CD4-positive, alpha-beta memory T cell (primary cell): ENCODE measurements around the gene CRADD. TPM values are rescaled to one million over a fixed set of nuclear protein-coding genes. Genes with fewer than 3 reads are reported as not detected.

Source experiments
- CTCF ChIA-PET: fragments of 350-600 bp; sonication (Branson Sonifier 250); formaldehyde crosslinking; loops from one replicate; lab custom pipeline; 2021; ENCODE audit warnings: inconsistent platforms; ENCODE audit not compliant: partially characterized antibody; lab: Charles Lee
- POLR2A ChIA-PET: fragments of 350-600 bp; sonication (Branson Sonifier 250); formaldehyde crosslinking; loops from one replicate; lab custom pipeline; 2021; ENCODE audit not compliant: partially characterized antibody; lab: Charles Lee
- DNase-seq, 5 donors: peaks; one replicate each; pipeline versions ENCODE4 v3.0.0 to v3.0.0-alpha.2; 2020 to 2022; ENCODE audit warnings: mixed read lengths in 1 of 5
- H3K27ac ChIP-seq: one replicate; pipeline ENCODE4 v1.7.0; 2013; ENCODE audit warnings: low read depth, low read length
- H3K27me3 ChIP-seq: 2 replicates; pipeline ENCODE4 v1.7.0; 2013; ENCODE audit warnings: mild to moderate bottlenecking, low read length, moderate library complexity; ENCODE audit not compliant: insufficient read depth
- H3K36me3 ChIP-seq: 2 replicates; pipeline ENCODE4 v1.7.0; 2013; ENCODE audit warnings: mild to moderate bottlenecking, low read length, moderate library complexity; ENCODE audit not compliant: insufficient read depth
- H3K4me1 ChIP-seq: 2 replicates; pipeline ENCODE4 v1.7.0; 2013; ENCODE audit warnings: mild to moderate bottlenecking, low read length, moderate library complexity; ENCODE audit not compliant: insufficient read depth
- H3K4me3 ChIP-seq, 2 donors: one replicate each; pipeline ENCODE4 v1.7.0; 2013; ENCODE audit warnings: low read length in 2 of 2, mild to moderate bottlenecking in 1 of 2
- H3K9me3 ChIP-seq, 2 donors: one replicate each; pipeline ENCODE4 v1.7.0; 2013; ENCODE audit warnings: low read length in 2 of 2, control low read depth in 1 of 2; ENCODE audit not compliant: control insufficient read depth in 1 of 2
- H3K27ac Mint-ChIP-seq, 7 donors: one replicate each; pipeline ENCODE4 v1.8.0; 2020 to 2021; ENCODE audit warnings: mixed read lengths in 7 of 7, mild to moderate bottlenecking in 6 of 7, inconsistent platforms in 3 of 7, moderate library complexity in 3 of 7
- H3K27me3 Mint-ChIP-seq, 2 donors: one replicate each; pipeline ENCODE4 v1.8.0; 2020 to 2021; ENCODE audit warnings: mixed read lengths in 2 of 2
- H3K36me3 Mint-ChIP-seq, 2 donors: one replicate each; pipeline ENCODE4 v1.8.0; 2020 to 2021; ENCODE audit warnings: mixed read lengths in 2 of 2, inconsistent platforms in 1 of 2, mild to moderate bottlenecking in 1 of 2
- H3K4me1 Mint-ChIP-seq, 4 donors: one replicate each; pipeline ENCODE4 v1.8.0; 2020 to 2021; ENCODE audit warnings: mixed read lengths in 4 of 4, mild to moderate bottlenecking in 1 of 4
- H3K4me3 Mint-ChIP-seq, 8 donors: one replicate each; pipeline ENCODE4 v1.8.0; 2020 to 2021; ENCODE audit warnings: mixed read lengths in 8 of 8, mild to moderate bottlenecking in 7 of 8, moderate library complexity in 6 of 8, inconsistent platforms in 3 of 8
- H3K9me3 Mint-ChIP-seq, 8 donors: one replicate each; pipeline ENCODE4 v1.8.0; 2020 to 2021; ENCODE audit warnings: mixed read lengths in 8 of 8, mild to moderate bottlenecking in 5 of 8, inconsistent platforms in 3 of 8, moderate library complexity in 1 of 8
- intact Hi-C: fragments of 100-400 bp; cut with micrococcal nuclease; formaldehyde crosslinking; loops from one replicate; pipeline ENCODE4 v1.15.1; 2023
- polyA plus RNA-seq, 2 donors: library from polyadenylated mRNA; unstranded; fragments of 300-500 nt; fragmentation: Illumina TruSeq; gene quantifications; one replicate each; pipeline ENCODE4 v1.2.3, GENCODE V29; 2021
- total RNA-seq, 2 experiments: library from RNA; stranded (reverse); gene quantifications; one replicate each; pipeline ENCODE4 v1.2.3, GENCODE V29; 2021

CRADD gene
- total and polyA plus RNA-seq, 4 experiments from 2014 or later = 13.3 to 18.3 (median 15.9) TPM

DNA sequence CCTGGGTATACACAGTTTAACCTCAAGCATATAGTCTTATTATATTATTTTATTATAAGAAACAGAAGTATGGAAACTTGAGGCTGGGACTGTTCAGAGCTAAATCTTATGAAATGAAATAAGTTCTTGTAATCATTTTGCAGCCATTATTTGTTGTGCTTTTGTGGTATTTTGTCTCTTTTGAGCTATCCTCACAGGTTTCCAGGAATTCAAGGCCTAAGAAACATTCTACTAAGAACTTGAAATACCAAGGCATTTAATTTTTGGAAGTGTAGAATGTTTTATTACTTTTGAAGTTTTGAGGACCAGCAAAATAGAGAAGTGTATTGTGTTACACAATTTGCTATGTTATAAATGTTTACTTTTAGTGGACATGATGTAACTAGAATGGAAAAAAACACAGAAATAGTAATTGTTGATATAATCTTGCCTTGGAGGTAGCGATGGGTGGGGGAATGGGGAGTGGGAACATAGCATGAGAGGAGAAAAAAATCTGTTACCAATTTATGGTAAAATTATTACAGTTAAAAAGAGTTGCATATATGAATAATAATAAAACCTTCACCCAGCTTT lies 81.7 kb downstream of the CRADD start:
- Histone ChIP-seq H3K36me3 (no peaks in the 10 kb centered on the region), H3K4me3 (no peak overlapping the region), H3K27me3 (no peaks in the 10 kb centered on the region), H3K27ac (no peak overlapping the region), H3K4me1 (no peaks in the 10 kb centered on the region), H3K9me3 (no peaks in the 10 kb centered on the region)
- peaks cover 5 to 6% of the 10 kb centered on the region in 2 donors for H3K36me3 Mint-ChIP-seq
- H3K9me3 Mint-ChIP-seq = peaks cover 0 to 7% (median 6%) of the 10 kb centered on the region in 8 donors
- H3K4me3 Mint-ChIP-seq = peak overlapping the region in 2 of 8 donors; percentile 1 to 60
- ChIA-PET CTCF (interaction anchor here (1.3 to 2.1 kb wide), 2 partner anchors 190 to 343 kb away, joined by 6 read pairs; no protein-coding TSS in a partner anchor), POLR2A (no interaction called here)
- H3K27ac Mint-ChIP-seq = peak overlapping the region in 3 of 7 donors; percentile 20 to 59 (median 48)
- intact Hi-C loops = no loop called here
- H3K27me3 Mint-ChIP-seq = no peaks in the 10 kb centered on the region
- H3K4me1 Mint-ChIP-seq = peaks cover 10 to 19% (median 16%) of the 10 kb centered on the region in 4 donors
- DNase-seq = no peak

DNA sequence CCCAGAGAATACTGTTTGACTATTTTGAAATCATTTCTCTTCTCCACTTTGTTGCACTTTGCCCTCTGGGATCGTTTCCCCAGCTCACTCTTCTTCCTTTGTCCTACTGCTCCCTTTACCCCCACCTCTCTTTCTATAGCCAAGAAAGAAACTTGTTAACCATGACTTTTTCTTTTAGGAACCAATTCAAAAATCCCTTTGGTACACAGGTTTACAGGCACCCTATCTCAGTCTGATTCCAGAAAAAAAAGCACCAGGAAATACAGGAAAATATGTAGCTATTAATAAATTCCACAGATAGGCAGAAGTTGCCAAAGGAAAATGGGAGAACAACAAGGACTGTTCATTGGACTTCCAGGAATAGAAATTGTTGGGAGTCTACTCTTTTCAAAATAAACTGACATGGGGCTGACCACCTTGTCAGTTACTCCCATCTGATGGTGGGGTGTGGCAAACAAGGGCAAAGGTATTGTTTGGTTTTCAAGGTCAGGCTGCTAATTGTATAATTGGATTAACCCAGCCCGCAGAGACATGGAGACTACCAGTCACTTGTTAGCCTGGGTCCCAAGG lies 82.4 kb downstream of the CRADD start:
- Histone ChIP-seq H3K27ac (no peak overlapping the region), H3K36me3 (no peaks in the 10 kb centered on the region), H3K9me3 (no peaks in the 10 kb centered on the region), H3K4me1 (no peaks in the 10 kb centered on the region), H3K4me3 (no peak overlapping the region), H3K27me3 (no peaks in the 10 kb centered on the region)
- intact Hi-C loops = no loop called here
- ChIA-PET POLR2A (no interaction called here), CTCF (interaction anchor here (2.1 kb wide), 1 partner anchor 191 kb away, joined by 6 read pairs; no protein-coding TSS in a partner anchor)
- no peak for DNase-seq
- Mint-ChIP-seq H3K9me3 (peaks cover 0 to 6% (median 3%) of the 10 kb centered on the region in 8 donors), H3K27me3 (no peaks in the 10 kb centered on the region), H3K27ac (peak overlapping the region in 3 of 7 donors; percentile 15 to 49 (median 30)), H3K4me3 (peak overlapping the region in 1 of 8 donors; percentile 60), H3K4me1 (peaks cover 10 to 19% (median 16%) of the 10 kb centered on the region in 4 donors), H3K36me3 (peaks cover under 1 to 3% of the 10 kb centered on the region in 2 donors)

DNA sequence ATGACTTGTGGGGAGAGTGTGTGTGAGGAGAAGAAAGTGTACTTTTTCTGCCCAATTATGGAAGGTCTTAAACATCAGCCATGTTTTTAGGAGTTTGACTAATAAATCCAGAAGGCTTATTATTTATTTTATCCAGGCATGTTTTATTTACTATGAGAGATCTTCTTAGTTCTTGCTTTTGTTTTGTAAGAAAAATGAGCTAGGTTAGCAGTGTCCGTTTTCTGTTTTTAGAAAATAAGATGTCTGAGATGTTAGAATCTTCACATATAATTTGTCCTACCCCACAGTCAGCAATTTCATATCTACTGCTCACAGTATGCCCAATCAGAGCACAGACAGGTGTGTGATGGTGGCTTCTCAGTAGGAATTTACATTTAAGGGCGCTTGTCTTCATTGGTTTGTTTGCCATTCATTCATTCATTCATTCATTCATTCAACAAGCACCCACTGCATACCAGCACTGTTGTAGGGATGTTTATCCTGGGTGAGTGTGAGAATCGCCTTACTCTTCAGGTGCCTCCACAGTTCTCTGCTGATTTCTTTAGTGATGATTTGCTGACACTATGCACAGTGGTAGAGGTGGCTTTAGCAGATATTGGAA lies 83.2 kb downstream of the CRADD start:
- Mint-ChIP-seq H3K27ac (peak overlapping the region in 2 of 7 donors; percentile 3 to 49), H3K4me1 (peaks cover 10 to 19% (median 16%) of the 10 kb centered on the region in 4 donors)
- CTCF ChIA-PET = interaction anchor here (2.1 kb wide), 1 partner anchor 191 kb away, joined by 6 read pairs; no protein-coding TSS in a partner anchor

DNA sequence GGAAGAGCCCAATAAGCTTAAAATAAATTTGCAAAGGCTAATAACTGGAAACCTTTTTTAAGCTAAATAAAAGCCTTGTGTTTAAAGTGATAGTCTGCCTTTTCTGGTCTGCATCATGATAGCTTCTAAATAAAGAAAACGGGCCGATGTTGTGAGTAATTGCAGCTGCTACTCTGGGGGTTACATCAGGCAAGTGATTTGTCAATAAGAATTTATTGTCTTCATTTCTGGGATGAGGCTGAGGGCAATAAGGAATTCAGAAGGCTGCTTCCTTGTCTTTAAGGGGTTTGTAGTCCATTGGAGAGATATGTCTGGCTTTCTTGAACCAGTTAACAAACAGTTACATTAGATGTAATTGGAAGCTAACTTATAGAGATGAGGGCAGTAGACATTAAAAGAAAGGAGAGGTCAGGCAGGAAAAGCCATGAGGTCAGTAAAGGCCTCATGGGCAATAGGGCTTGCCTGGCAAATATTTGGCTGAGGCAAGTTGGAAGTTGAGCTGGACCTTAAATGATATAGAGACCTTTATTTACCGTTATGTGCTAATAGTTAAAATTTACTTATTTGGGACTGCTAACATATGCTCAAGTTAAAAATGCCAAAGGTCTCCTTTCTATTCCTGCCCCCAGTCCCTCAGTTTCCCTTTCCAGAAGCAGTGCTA lies 85.0 kb downstream of the CRADD start:
- POLR2A ChIA-PET = no interaction called here
- CTCF ChIA-PET = interaction anchor here (0.6 to 1.7 kb wide), 5 partner anchors 14 to 340 kb away, joined by 3 to 6 read pairs (median 5); no protein-coding TSS in a partner anchor
- Histone ChIP-seq H3K27ac (no peak overlapping the region), H3K36me3 (no peaks in the 10 kb centered on the region), H3K27me3 (no peaks in the 10 kb centered on the region), H3K4me1 (peaks cover 8% of the 10 kb centered on the region), H3K9me3 (no peaks in the 10 kb centered on the region), H3K4me3 (no peak overlapping the region)
- Mint-ChIP-seq H3K27ac (peak overlapping the region in 2 of 7 donors; percentile 16 to 44), H3K4me1 (peaks cover 17 to 27% (median 21%) of the 10 kb centered on the region in 4 donors), H3K27me3 (no peaks in the 10 kb centered on the region), H3K36me3 (no peaks in the 10 kb centered on the region), H3K9me3 (no peaks in the 10 kb centered on the region), H3K4me3 (no peak overlapping the region)
- DNase-seq = no peak
- intact Hi-C loops = no loop called here

More for the DNA sequence above, 83.2 kb downstream of the CRADD start:
- POLR2A ChIA-PET = no interaction called here
- Mint-ChIP-seq H3K27me3 (no peaks in the 10 kb centered on the region), H3K9me3 (no peaks in the 10 kb centered on the region), H3K36me3 (no peaks in the 10 kb centered on the region), H3K4me3 (no peak overlapping the region)
- H3K27me3 ChIP-seq = no peaks in the 10 kb centered on the region
- DNase-seq = no peak
- no peaks in the 10 kb centered on the region for H3K9me3 ChIP-seq
- H3K27ac ChIP-seq = no peak overlapping the region
- no peaks in the 10 kb centered on the region for H3K4me1 ChIP-seq
- intact Hi-C loops = no loop called here
- no peaks in the 10 kb centered on the region for H3K36me3 ChIP-seq
- H3K4me3 ChIP-seq = no peak overlapping the region

DNA sequence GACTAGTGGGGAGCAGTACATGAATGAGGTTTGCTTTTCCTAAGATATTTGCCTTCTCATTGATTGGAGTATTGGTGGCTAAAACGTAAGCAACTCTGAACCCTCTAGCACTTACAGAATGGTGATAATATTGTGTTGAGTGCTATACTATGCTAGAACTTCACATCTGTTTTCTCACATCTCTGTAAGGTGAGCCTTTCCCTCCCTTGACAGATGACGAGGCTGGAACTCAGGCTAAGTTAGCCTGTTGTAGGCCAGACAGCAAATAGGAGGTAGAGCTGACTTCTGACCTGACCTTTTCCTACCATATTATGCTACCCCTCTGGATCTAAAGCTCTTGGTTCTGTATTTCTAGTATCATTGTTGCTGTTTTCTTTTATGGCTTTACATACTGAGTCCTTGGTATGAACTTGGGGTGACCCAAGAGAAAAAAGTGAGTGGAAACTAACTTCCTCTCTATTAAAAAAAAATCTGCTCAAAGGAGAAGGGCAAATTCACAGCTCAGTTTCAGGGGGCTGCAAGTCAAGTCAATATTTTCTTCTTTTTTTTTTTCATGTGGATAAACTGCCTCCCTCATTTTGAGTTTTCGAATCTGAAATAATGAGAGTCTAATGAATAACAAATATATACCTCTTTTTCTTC lies 85.9 kb downstream of the CRADD start:
- intact Hi-C loops = no loop called here
- Histone ChIP-seq H3K4me3 (no peak overlapping the region), H3K36me3 (no peaks in the 10 kb centered on the region), H3K27ac (no peak overlapping the region), H3K4me1 (peaks cover 17% of the 10 kb centered on the region), H3K9me3 (no peaks in the 10 kb centered on the region), H3K27me3 (no peaks in the 10 kb centered on the region)
- no peaks in the 10 kb centered on the region for H3K9me3 Mint-ChIP-seq
- peak overlapping the region in 1 of 7 donors; percentile 54 for H3K27ac Mint-ChIP-seq
- POLR2A ChIA-PET = no interaction called here
- no peaks in the 10 kb centered on the region for H3K36me3 Mint-ChIP-seq
- H3K4me1 Mint-ChIP-seq = peaks cover 19 to 25% (median 23%) of the 10 kb centered on the region in 4 donors
- no peak for DNase-seq
- CTCF ChIA-PET = interaction anchor here (0.6 to 1.4 kb wide), 4 partner anchors 27 to 339 kb away, joined by 3 to 4 read pairs (median 3); no protein-coding TSS in a partner anchor
- no peak overlapping the region for H3K4me3 Mint-ChIP-seq
- H3K27me3 Mint-ChIP-seq = no peaks in the 10 kb centered on the region

DNA sequence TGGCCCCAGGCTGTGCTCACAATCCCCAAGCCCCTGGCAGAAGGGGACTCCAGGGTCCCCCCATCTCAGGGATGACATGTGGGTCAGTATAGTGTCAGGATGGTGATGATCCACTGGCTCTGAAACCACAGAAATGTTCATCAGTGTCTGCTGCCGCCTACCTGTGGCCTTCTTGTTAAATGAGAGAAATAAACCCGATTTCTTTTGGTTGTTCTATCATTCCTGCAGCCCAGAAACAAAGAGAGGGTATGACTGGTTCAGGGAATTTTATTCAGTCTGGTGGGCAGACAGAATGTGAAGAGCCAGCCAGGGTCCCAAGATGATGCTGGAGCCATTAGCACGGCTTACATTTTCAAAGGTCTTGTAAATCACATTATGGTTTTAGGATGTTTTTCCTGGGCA lies 86.6 kb downstream of the CRADD start:
- peak overlapping the region in 1 of 7 donors; percentile 13 for H3K27ac Mint-ChIP-seq
- no peak overlapping the region for H3K4me3 ChIP-seq
- peaks cover 17% of the 10 kb centered on the region for H3K4me1 ChIP-seq
- peaks cover 19 to 30% (median 27%) of the 10 kb centered on the region in 4 donors for H3K4me1 Mint-ChIP-seq
- H3K27me3 ChIP-seq = no peaks in the 10 kb centered on the region
- intact Hi-C loops = no loop called here
- H3K36me3 Mint-ChIP-seq = no peaks in the 10 kb centered on the region
- ChIA-PET CTCF (interaction anchor here (0.7 kb wide), 1 partner anchor 28 kb away, joined by 3 read pairs; no protein-coding TSS in a partner anchor), POLR2A (no interaction called here)
- H3K36me3 ChIP-seq = no peaks in the 10 kb centered on the region
- no peak overlapping the region for H3K27ac ChIP-seq
- H3K9me3 Mint-ChIP-seq = no peaks in the 10 kb centered on the region
- H3K4me3 Mint-ChIP-seq = peak overlapping the region in 1 of 8 donors; percentile 13
- H3K9me3 ChIP-seq = no peaks in the 10 kb centered on the region
- DNase-seq = no peak
- H3K27me3 Mint-ChIP-seq = no peaks in the 10 kb centered on the region
